ENCODE data around the gene JAZF1. TPM values are rescaled to one million over a fixed set of nuclear protein-coding genes. Genes with fewer than 3 reads are reported as not detected.

The JAZF1 gene
- polyA plus RNA-seq, 1 donor, result 24.9 TPM

DNA sequence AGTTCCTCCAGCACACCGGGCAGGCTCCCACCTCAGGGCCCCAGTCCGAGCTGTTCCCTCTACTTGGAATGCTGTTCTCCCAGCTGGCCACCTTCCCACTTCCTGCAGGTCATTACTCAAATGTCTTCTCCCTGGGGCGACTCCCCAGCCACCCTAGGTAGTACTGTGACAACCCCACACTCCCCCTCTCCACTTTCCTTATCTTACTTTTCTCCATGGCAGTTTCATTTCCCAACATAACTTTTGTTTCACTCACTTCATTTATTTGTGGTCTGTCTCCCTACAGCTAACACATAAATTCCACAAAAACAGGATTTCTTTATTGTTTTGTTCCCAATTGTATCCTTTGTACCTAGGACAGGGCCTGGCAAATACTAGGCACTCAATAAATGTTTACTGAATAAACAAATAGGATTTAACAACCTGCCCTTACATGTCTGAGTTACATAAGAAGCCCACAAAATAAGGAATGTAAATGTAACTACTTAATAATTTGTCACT, 76.5 kb downstream of the JAZF1 start:
- no peak for DNase-seq

DNA sequence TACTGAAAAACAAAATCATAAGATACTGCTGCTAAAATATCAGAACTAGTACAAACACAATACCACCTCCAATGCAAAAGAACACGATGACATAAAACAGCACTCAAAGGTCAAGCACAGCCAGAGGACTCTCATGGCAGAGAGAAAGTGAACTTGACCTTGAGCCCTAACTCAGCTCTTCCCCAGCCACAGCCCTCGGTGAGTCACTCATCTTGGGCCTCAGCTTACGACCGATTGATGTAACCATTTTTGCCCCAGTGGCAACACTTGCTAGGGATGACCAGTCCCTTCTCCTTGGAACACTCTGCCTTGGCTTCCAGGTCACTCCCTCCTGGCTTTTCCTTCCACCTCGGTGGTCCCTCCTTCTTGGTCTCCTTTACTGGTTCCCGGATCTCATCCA, 77.8 kb downstream of the JAZF1 start:
- no peak for DNase-seq

DNA sequence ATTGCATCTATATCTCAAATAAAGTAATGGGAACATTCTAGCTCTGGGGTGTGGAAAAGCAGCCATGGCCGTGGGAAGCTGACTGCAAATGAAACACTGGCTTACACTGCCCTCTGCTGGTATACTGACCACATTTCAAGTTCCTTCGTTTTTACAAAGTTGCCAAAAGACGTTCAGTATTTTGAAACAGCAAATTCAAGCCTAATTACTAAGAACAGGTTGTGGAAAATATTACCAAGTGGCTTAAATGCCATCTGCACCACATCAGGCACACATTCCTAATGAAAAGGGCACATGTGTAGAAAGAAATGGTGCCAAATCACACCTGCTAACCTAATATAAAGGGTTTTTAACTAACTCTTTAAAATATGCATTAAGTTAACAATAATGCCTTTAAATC, 83.9 kb downstream of the JAZF1 start:
- peak; percentile 78 for DNase-seq

DNA sequence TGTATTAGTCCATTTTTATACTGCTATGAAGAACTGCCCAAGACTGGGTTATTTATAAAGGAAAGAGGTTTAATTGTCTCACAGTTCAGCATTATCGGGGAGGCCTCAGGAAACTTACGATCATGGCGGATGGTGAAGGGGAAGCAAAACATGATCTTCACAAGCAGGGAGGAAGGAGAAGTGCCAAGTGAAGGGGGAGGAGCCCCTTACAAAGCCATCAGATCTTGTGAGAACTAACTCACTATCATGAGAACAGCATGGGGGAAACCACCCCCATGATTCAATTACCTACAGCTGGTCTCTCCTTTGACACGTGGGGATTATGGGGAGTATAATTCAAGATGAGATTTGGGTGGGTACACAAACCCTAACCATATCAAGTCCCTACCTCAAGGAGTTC, 85.4 kb downstream of the JAZF1 start:
- no peak for DNase-seq

DNA sequence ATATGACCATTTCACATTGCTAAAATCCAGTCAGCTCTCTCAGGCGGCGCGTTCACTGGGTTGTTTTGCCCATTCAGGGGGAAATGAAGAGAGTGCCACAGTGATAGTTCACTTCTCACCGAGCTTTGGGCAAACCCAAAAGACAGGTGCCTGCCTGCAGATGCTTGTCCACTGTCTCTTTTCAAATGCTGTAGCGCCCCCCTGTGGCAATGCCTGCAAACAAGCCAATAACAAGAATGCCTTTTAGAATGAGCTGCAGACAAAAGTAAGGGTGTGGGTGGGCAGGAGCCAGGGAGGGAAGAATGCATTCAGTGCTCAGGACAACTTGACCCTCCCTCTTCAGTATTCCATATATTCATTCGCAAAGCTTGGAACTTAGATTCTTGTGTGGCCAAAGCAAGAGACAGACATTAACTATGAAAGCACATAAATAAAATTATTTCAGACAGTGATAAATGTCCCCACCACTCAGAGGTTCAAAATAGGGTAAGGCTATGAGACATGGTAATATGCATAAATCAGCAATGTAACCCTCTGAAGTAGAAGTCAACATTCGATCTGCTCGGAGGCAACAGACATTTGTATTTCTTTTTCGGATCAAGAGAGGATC, 86.9 kb downstream of the JAZF1 start:
- DNase-seq, result no peak

DNA sequence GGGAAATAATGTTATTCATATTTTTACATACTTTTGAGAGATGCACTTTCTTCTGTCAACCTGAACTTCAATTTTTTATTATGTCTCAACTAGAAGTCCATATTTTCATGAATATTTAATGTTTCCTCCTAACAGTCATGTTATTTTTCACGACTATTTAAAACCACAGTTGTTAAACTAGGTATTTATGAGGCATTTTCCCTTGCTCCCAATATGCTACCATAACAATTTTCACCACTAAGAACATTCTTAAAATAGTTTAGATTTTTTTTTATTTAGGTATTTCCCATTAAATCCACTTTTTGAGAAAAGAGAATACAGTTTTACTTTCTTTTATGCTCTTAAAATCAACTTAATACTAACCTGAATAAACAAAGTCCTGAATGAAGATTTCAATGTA, 89.4 kb downstream of the JAZF1 start:
- no peak for DNase-seq

DNA sequence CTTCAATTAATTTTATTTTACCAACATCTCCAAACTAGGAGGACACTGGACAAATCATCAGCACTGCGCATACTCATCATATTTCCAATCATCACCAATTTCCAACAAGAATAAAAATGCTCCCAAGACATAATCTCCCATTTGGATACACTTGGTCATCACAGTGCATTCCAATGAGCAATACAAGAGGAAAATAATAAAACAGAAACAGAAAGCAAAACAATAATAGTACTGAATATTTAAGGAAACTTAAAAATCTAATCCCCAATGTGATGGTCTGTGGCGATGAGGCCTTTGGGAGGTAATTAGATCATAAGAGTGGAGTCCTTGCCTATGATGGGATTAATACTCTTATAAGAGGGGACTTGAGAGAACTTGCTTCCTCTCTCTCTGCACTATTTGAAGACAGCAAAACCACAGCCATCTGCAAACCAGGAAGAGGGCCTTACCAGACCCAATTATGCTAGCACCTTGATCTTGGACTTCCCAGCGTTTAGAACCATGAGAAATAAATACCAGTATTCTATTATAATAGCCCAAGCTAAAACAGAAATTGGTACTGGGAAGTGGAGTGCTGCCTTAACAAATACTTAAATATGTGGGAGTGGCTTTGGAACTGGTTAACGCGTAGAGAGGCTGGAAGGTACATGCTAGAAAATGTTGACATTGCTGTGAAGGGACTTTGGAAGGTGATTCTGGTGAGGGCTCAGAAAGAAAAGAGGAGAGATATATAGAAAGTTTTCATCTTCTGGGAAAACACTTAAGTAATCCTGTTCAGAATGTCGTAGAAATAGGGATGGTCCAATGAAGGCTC, 91.5 kb downstream of the JAZF1 start:
- DNase-seq, result no peak

DNA sequence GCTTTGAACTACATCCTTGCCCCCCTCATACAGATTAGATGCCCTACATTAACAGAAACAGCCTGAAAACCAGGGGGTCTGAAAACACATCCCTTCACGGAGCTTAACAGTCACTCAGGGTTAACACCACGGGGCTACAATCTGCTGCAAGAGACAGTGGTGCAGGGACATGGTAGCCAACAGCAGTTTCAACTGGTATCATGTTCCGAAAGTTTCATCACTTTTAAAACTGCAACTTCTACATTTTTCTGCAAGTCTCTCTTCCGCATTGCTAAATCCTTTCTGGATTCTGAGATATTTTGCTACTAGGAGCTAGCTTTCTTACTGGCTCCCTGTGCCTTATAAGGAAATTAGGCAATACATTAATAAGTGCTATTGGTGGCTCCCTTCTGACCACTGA, 92.6 kb downstream of the JAZF1 start:
- no peak for DNase-seq

DNA sequence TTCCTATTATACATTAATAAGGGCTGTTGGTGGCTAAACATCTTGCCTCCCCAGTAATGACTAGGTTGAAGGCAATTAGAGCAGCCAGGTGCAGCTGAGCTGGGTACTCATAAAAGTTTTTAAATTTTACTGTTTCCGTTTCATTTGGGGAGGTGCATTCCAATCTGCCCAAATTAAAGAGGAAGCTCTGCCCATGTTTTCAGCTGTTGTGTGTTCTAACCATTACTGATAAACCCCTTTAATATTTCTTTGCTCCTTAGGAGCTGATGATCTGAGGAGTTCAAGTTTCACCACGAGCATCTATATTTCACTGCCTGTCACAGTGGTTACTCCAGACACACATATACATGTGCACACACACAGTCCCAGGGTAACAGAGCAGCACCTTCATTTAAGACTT, 94.4 kb downstream of the JAZF1 start:
- DNase-seq, result no peak

DNA sequence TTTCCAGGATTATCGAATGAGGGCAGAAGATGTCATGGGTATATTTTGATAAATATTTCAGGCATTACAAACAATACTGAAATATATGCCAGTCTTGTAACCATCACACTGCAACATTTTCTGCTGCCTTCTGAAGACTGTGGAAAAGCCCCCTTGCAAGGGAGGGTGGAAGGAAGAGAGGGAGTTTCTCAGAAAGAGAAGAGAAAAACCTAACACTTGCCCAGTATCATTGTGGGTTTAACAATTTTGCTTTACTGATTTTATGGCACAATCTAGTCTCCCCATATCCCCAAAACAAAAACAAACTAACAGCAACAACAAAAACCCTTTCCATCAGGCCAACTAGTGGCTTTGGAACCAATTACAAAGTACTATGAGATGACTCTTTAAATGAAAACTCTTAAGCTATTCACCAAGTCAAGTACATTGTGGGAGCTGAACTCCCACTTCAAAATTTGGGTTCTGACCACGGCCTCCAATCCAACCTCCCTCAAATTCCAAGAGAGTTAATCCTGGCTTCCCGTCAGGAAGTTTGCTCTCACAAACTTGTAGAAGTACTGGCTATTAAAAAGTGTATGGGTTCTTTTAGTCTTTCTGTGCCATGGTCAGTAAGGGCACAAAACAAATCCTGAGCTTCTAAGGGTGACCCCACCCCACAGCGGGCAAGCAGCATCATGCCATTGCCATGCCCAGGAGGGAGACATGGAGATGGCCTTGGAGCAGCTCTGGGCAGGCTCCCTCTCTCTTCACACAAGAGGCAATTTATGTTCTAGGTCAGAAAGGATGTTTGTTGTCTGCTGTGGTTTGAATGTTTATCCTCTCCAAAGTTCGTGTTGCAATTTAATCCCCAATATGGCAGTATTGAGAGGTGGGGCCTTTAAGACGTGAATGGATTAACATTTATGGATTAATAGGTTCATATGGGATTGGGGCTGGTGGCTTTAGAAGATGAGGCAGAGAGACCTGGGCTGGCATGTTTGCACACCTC, 96.3 kb downstream of the JAZF1 start:
- no peak for DNase-seq

DNA sequence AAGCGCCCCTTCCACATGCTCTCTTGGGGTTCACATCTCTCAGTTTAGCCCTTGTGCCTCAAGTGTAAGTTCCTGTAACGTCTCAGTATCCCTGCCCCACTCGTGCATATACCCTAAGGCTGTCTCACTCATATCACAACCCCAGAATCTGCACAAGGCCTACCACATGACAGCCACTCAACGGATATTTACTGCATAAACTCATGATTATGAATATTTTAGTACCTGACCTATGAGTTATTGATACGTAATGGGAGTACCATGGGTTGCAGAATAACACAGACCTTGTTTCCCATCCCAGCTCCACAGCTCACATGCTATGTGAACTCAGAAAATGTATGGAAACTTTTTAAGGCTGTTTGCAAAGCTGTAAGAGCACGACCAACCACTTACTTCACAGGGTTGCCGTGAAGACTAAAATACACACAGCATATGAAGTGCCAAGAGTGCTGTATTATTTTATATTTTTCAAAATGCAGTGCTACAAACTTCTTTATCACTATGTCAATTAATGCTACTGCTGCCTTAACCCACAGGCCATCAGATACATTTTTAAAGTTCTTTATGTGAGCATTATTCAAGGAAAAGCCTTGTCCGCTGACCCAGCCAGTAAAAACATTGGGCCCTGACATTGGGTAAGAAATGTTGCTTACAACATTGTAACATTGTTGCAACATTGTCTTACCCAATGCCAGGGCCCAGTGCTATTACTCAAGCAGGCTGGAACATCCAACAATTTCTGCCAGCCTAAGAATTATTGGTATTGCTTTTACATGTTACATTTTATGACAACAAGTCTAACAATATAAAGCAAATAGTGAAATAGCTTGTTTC, 97.2 kb downstream of the JAZF1 start:
- DNase-seq, result no peak

DNA sequence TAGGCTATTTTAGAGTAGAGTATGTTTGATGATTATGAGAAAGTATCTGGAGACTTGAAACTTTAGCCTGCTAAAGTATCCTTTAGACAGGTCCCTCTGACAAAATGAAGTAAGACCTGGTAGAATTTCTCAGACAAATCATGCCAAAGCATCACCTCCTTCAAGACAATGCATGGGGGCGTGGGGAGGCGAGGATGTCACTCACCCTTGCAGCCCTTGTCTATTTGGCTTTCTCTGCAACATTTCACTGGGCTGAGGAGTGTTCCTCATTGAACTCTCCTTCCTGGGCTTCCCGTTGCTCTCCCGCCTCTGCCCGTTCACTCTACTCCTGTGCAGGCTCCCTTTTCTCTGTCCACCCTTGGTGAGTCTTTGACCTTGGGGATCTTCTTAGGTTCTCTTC, 98.5 kb downstream of the JAZF1 start:
- DNase-seq, result no peak

DNA sequence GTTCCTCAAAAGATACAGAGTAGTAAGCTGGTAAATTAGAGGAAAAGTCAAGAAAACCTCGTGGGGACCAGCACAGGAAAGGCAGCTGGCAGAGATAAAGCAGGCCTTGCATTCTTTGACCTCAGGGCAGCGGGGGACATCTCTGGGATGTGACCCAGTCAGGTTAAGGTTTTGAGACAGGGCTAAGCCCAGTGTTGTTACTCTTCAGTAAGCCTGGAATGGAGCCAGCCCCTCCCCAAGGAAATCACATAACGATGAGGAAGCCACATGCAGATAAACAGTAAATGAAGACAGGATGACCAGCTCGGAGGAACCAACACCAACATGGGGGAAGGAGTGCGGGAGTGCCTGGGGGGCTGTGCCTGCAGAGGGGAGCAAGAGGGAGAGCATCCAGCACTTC, 99.6 kb downstream of the JAZF1 start:
- DNase-seq, result no peak

DNA sequence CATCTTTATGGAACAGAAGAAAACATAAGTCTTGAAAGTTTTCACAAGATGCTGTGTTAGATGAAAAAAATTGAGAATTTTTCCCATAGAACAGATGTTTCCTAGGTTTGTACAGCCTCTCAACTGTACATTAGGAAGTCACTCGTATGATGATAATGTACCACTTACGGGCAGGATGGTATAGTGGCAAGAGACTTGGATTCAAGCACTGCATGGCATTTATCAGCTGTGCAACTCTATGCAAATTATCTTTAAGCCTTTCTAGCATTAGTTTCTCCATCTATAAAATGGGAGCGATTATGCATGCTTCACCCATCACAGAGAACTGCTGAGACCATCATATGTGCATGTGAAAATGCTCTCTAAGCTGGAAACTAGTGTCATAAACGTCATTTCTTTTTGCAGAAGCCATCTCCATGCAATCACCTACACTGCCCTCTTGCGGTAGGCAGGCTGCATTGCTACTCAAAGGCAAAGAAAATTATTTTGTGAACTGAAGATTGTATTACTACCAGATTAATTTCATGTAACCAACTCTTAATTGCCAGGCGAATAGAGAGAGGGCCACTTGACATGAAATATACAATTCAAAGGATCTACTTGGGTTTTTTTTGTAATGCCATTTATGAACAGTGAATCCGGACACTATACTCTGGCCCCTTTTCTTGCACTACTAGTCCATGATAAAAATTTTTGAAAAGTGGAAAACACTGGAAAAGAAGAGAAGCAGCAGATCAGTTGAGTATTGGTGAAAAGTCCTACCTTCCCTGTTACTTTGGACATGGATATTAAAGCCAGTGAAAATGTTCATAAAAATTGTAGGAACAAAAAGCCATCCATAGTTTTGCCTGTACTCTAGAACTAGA, 102.3 kb downstream of the JAZF1 start:
- DNase-seq, result peak; percentile 68

DNA sequence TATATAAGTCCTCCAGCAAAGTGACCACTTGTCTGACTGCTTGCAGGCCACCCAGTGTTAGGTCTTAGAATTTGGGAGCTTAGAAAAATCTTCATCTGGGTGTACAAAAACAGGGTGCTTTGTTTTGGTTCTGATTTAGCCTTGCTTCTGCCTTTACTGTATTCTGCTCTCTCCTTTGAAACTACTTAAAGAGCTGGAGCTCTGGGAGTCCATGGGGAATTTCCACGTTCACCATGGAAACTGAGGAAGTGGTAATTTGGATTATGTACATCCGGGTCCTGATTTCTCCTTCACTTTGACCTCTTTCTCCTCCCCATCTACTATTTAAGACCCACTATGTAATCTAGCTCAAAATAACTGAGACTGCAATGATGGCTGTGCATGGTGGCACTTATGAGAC, 103.0 kb downstream of the JAZF1 start:
- DNase-seq, result no peak

DNA sequence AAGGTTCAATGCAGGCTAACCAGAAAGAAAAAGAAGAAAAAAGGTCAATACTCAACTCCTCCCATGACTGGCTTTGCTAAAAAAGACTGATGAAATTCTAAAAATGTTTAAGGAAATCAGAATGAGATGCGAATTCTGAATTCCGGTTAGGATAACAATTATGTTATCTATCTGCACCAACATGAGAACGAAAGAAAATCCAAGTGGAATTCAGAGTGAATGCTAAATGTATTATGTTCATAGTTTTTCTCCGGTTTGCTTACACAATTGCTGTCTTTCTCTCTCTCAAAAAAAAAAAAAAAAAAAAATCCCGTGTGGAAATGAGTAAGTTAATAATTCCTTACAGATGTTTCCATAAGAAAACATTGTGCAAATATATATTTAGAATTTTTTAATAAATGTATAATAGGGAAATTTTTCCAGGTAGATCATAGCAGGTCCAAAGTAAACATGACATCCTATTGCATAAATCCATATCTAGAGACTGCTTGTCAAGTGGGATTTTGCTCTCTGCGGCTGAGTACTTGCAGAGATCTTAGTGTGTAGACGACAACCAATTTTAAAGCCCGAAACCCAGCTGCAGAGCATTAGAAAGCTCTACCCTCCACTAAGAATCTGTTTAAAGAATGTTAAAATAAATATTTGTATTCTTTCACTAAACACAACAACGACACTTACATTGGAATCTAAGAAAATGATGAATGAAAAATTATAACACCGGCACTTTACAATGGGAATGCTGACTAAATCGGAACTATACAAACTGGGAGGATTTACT, 104.0 kb downstream of the JAZF1 start:
- DNase-seq, result no peak

DNA sequence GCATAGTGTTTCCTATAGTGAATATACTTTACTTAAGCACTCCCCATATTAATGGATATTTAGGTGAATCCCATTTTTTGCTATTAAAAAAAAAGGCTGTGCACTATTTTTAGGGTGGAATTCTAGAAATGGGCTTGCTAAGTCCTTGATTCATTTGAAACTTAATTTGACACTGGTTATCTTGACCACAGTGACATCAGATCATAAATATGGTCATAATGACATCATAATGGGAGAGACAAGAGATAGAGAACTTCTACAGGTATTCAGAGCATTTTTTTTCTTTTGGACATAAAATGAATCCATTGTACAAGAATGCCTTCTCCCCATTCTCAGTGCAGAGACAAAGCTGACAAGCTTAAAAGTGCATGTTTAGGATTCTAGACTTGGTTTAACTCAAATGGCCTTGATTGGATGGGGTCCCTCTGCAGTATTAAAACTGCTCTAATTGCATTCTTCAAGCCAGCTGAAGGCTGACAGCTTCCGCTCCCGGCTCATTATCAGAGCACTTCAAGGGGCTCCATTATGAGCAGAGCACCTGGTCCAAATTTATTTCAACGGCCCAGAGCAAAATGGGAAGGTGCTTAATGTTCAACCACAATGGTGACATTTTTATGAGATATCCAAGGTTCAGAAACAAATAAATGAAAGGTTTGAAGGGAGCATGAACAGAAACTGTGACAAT, 104.8 kb downstream of the JAZF1 start:
- no peak for DNase-seq

DNA sequence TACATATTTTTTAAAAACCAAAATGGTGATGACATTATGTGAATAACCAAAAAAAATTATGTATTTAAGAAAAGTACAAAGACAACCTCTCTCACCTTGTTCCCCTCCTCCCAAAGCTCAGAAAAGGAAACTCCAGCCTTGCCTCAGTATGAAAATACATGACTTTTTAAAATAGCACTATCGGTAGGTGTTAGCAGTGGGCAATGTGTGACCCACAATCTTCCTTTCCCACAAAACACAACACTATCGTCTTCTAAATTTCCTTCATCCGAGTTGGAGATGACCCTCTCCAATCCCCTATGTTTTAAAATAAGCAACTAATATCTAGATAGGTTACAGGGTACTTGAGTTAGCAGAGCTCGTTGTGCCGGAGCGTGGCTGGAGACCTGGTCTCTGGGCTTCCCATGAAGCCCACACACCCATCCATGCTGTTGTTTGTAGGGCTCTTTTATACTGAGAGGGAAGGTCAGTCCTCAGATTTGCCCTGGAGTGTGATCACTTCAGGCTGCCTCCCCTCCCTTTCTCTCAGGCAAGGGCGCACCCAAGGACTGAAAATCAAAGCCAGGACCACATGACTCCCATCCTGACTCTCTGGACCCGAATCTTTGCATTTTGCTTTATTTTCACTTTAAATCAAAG, 107.6 kb downstream of the JAZF1 start:
- DNase-seq, result no peak

DNA sequence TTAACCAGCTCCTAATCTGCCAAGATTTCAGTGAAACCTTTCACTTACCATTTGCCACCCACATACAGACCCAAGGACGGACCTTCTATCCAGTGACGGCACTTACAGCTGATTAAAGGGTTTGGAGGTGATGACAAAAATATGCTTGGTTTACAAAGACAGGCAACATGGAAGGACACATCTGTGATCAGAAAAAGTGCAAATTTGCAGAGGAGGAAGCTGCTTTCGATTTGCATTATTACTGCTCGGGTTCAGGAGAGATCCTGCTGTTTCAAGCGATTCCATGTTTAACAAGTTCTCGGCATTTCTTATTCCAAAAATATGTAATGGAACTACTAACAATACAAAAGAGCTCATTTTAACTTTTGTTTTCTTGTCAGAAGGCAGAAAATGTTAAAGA, 109.0 kb downstream of the JAZF1 start:
- DNase-seq, result no peak
